Stimulated activated CD4-positive, alpha-beta T cell treated with anti-CD3 and anti-CD28 coated beads, Interleukin-1b, Interleukin-23, amount 100 ng/mL, for 1 hour (primary cell): ENCODE data around the gene ALG14.
"Not testable (repeated sequence)": the region's sequence is repeated elsewhere in the genome, so short reads cannot be mapped to it uniquely, and the experiment has no call there.

Source experiments
- DNase-seq, 2 donors: peaks; one replicate each; pipeline ENCODE4 v3.0.0-alpha.2; 2020; ENCODE audit warnings: low read depth in 2 of 2

The ALG14 gene

GRCh38 chr1:95088303-95088702 lies 15.6 kb upstream of the ALG14 start:
- no peak for DNase-seq

DNA sequence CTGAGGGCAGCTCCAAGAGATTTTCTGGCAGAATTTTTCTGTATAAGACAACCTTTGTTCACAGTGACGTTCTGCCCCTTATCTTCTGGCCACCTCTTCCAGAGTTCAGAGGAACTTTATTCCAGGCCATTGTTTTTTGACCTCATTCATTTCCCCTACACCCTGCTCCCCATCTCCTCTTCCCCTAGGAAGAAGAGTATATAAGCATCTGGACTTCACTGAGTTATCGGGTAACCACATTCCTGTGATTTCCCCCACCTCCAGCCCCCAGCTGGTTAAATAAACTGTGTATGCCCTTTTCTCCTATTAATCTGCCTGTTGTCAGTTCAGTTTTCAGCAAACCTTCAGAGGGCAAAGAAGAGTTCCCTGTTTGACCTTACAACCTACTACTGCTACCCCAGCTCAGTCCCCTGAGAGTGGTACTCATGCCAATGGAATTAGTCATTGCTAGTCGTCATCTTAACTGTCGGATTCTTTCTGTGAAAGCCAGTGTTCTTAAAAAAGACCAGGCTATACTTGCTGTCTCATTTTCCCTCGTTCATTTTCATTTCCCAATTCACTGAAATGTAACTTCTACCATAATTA lies 14.3 kb upstream of the ALG14 start:
- DNase-seq: no peak

GRCh38 chr1:95085376-95085775 lies 12.6 kb upstream of the ALG14 start:
- no peak for DNase-seq

GRCh38 chr1:95084317-95085176 lies 11.8 kb upstream of the ALG14 start:
- DNase-seq: no peak

- DNase-seq: no peak
Measured at GRCh38 chr1:95080879-95081278, 8.1 kb upstream of the ALG14 start.

GRCh38 chr1:95080446-95080845 lies 7.7 kb upstream of the ALG14 start:
- no peak for DNase-seq

- no peak for DNase-seq
Measured at GRCh38 chr1:95076034-95076433, 3.3 kb upstream of the ALG14 start.

GRCh38 chr1:95073446-95073845 lies 695 bp upstream of the ALG14 start:
- no peak for DNase-seq

GRCh38 chr1:95072117-95072516 lies 634 bp downstream of the ALG14 start:
- DNase-seq: no peak

- no peak for DNase-seq
Measured at GRCh38 chr1:95071539-95071938, 1.2 kb downstream of the ALG14 start.

DNA sequence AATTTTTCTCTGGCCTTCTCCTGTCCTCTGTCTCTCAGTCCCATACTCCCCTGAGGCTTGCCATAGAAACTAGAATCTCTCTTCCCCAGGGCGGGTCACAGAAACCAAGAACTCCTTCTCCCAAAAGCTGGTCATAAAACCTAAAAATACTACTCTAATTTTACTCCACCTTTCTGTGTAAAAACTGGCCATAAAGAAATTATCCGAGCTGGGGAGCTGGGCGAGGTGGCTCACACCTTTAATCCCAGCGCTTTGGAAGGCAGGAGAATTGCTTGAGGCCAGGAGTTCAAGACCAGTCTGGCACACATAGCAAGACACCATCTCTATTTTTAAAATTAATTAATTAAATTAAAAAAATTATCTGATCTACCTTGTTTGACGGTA lies 3.0 kb downstream of the ALG14 start:
- no peak for DNase-seq

DNA sequence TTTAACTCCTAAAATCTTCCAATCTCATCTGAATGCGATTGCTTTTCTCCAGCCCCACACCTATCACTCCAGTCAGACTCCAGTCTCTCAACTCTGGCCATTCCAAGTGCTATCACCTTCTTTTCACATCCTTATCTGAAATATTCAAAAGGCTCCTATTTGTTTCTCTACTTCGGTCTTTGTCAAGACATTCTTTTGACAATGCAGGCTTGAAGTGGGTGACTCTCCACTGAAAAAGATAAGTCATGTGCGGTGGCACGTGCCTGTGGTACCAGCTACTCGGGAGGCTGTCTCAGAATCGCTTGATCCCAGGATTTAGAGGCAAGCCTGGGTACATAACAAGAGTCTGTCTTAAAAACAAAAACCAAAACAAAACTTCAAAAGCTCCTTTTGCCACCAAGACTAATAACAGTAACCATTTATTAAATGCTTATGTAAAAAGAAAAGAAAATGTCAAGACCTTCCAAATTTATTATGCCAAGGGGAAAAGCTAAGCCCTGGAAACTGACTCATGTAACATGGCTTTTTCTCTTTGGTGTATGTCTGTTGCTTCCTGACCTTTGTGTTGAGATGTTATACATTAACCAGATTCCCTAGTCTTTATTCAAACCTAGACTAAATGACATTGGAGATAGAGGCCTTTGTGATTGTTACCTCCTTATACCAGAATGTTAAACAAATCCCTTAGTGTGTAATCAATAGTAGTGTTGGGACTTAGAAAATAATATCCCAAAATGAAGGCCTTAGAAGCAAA lies 3.6 kb downstream of the ALG14 start:
- no peak for DNase-seq

- DNase-seq: no peak
Measured at GRCh38 chr1:95067568-95067967, 5.2 kb downstream of the ALG14 start.

DNA sequence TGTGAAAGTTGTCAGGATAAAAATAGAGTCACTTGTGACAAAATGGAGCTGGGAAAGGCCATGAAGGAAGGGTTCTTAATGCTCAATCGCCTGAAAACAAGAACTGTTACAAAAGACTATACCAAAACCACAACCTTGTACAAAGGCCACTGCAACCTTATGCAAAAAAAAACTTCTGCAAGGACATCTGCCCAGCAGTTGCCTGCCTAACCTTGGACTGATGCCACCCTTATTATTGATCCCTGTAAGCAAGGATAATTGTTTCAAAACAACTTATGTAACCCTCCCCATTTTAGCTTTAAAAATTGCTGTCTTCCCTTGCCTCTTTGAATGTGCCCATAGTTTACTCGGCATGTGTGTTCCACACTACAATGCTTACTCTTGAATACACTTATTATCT lies 5.7 kb downstream of the ALG14 start:
- DNase-seq: no peak

- no peak for DNase-seq
Measured at GRCh38 chr1:95061445-95062006, 11.2 kb downstream of the ALG14 start.

DNA sequence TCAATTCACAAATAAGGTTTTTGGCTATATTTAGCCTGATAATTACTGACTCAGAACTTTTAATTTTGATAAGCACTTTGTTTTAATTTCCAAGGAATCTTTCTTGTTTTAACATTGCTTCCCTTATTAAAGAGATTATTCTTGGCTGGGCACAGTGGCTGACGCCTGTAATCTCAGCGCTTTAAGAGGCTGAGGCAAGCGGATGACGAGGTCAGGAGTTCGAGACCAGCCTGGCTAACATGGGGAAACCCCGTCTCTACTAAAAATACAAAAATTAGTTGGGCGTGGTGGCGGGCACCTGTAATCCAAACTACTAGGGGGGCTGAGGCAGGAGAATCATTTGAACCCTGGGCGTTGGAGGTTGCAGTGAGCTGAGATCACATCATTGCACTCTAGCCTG lies 13.8 kb downstream of the ALG14 start:
- DNase-seq: no peak

DNA sequence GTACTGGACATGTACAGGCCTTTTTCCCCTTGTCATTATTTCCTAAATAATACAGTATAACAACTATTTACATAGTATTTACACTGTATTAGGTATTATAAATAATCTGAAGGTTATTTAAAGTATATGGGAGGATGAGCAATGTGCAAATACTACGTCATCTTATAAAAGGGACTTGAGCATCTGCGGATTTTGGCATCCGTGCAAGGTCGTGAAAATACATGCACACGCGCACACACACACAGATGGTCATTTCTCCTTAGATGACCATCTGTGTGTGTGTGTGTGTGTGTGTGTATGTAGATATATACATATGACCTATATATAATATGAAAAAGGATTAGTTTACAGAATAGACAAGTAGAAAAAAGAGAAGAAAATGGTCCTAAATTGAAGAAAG lies 15.4 kb downstream of the ALG14 start:
- DNase-seq: no peak

DNA sequence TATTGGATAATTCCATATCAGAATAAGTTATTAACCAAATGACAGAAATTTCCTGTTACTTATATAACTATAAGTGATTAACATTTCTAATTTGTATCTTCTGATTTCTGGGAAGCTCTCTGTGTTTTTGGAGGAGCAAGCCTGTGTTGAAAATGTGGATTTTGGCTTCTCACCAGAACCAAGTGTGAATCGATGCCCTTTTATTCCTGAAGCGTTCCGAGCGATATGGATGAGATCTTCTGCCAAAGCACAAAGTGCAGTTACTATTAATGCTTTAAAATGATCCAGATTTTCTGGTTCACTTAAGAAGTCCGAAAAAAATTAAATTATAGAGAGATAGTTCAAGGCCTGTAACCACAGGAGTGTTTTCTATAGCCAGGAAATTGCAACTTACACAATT lies 22.8 kb downstream of the ALG14 start:
- DNase-seq: no peak

DNA sequence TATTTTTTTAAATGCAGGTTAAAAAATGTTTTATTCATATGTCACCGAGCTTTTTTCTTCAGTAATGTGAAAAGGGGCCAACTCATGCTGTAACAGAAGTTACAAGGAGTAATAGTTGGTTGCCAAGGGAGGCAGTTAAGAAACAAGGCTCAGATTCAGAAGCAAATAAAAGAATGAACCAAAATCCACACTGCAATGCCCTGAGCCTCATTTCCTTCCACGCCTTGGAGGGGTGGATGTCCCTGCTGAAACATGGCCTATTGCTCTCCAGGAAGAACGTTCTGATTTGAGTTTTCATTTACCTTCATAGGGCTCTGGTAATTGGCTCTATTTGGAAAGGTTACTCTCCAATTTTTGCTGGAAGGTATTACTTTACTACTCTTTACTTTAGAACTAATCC lies 24.4 kb downstream of the ALG14 start:
- no peak for DNase-seq

GRCh38 chr1:95047624-95048023 lies 25.1 kb downstream of the ALG14 start:
- not testable (repeated sequence) for DNase-seq

GRCh38 chr1:95046359-95046758 lies 26.4 kb downstream of the ALG14 start:
- no peak for DNase-seq

DNA sequence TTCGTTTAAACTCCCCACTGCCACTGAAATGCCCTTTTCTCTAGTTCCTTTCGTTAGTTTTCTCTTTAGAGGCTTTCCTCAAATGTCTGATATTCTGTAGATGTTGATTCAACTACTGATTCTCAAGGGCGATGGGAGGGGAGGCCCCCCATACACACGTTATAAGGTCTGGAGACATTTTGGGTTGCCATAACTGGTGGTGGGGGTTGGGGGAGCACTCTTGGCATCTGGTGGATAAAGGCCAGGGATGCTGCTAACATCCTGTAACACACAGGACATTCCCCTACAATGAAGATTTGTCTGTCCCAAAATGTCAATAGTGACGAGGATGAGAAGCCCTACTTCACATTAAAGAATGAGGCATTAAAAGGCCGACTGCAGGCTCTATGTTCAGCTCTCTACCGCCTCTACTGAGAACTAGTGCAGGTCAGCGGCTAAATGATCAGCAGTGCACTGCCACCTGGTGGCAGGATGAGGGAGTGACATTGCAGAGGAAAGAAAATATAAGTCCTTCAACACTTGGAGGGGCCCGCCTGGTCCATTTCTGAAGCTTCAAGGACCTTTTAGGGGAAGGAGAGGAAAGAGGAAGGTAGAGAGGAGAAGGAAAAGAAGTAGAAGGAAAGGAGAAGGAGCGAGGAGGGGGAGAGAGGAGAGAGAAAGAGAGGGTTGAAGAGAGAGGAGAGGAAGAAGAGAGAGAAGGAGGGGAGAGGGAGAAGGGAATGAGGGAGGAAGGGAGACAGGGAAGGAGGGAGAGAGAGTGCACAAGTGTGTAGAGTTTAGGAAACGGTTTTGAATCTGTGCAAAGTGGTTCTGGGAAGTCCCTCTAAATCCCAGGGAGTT lies 29.4 kb downstream of the ALG14 start:
- peak; percentile 54 to 58 for DNase-seq
